Measurements from ENCODE around the gene KATNAL2. TPM values are rescaled to one million over a fixed set of nuclear protein-coding genes. Genes with fewer than 3 reads are reported as not detected.
"Not testable (repeated sequence)": the region's sequence is repeated elsewhere in the genome, so short reads cannot be mapped to it uniquely, and the experiment has no call there.

KATNAL2 gene
- total RNA-seq, 2 experiments from 2014 or later = 0.45 to 0.52 TPM

DNA sequence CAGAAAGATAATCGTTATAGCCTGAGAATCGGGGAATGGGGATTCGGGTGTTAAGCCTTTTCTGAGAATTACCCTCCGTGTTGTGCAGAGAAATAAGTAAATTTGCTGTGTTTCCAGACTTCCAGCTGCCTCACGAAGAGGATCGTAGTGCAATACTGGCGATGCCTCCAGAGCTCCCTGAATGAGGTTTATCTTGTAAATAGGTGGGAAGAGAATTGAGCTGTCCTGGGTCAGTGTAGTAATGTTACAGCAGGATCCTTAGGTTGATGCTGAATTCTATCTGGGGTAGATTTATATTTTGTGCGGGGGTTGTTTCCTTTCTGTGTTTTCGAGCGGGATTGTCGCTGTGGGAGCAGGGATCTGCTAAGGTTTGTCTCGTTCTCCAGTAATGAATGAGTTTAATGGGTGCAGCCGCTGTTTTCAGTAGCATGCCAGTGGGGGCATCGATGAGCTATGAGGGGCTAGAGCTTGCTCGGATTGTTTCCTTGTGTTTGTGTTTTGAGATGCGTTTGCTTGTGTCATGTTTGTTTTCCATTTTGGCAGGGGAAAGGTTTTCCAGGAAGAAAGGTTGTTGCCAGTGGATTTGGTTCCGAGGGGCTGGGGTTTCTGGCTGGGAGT lies 108.3 kb downstream of the KATNAL2 start:
- DNase-seq; H3K4me3 Mint-ChIP-seq; H3K27me3 Mint-ChIP-seq (ENCODE audit: low read depth); CTCF ChIA-PET; H3K9me3 Mint-ChIP-seq; H3K4me1 Mint-ChIP-seq (ENCODE audit: low read depth); intact Hi-C loops (cut with micrococcal nuclease); H3K27ac Mint-ChIP-seq; H3K36me3 Mint-ChIP-seq (ENCODE audit: low read depth): not testable (repeated sequence)

DNA sequence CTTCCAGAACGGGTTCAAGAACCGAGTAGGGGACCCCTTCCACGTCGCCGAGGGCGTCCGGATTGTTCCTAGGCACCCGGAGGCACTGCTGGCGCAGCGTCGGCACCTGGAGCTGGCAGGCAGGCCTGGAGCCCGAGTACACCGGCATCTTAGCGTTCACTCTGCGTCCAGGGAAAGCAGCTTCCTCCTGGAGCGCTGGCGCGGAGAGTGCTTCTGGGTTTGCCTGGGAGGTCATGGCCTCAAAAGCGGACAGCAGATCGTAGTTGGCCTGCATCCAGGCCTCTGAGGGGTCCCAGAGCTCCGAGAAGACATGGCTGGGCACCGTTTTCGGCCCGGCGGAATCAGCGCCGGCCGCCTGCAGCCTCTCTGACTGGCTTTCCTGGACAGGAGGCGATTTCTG lies 111.3 kb downstream of the KATNAL2 start:
- CTCF ChIA-PET; H3K4me3 Mint-ChIP-seq; H3K36me3 Mint-ChIP-seq (ENCODE audit: low read depth); H3K27me3 Mint-ChIP-seq (ENCODE audit: low read depth); H3K27ac Mint-ChIP-seq; DNase-seq; intact Hi-C loops (cut with micrococcal nuclease); H3K9me3 Mint-ChIP-seq; H3K4me1 Mint-ChIP-seq (ENCODE audit: low read depth): not testable (repeated sequence)

DNA sequence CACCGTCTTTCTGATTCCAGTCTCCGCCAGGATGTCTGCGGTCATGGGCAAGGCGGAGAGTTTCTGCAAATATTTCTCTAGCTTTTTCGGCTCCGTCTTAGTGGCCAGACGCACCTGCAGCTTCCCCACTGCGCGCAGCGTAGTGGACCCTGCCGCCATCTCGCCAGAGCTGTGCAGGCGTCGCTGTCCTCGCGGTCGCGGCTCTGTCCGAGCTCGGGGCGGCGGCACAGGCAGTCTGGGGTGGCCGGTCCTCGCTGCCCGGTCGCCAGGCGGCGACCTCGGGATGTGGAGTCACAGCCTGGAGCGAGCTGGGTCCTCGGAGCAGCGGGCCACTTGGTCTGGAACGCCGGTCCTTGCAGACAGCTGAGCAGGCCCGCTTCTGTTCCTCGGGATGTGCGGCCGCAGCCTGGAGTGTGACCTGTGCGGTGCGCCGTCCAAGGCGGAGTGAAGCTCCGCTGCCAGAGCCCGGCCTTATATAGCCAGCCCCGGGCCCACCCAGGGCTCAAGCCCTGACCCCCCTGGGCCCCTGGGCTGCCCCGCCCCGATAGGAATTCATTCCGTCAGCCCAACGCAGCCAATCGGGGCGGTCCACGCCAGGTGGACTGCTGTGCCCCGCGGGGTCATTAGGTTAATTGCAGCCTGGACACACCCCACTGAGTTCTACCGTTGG lies 112.4 kb downstream of the KATNAL2 start:
- intact Hi-C loops (cut with micrococcal nuclease) = not testable (repeated sequence)

DNA sequence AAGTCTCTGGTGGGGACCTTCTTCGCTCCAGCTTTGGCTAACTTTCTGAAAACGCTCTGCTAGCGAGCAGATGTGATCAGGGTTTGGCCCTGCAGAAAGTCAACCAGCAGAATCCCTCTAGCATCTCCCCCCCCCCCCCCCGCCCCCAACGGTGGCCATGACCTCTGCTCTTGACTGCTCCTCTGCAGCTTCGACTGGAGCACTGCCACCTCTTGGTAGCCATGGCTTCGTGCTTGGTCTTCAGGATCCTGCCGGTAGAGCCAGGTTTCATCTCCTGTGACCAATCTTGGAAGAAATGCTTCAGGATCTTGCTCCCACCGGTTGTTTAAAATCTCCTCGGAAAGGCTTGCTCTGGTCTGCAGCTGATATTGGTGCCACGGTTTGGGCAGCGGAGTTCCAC lies 113.5 kb downstream of the KATNAL2 start:
- intact Hi-C loops (cut with micrococcal nuclease); H3K27me3 Mint-ChIP-seq (ENCODE audit: low read depth); H3K4me3 Mint-ChIP-seq: not testable (repeated sequence)

More for the DNA sequence above, 112.4 kb downstream of the KATNAL2 start:
- H3K9me3 Mint-ChIP-seq; DNase-seq; H3K4me1 Mint-ChIP-seq (ENCODE audit: low read depth); H3K4me3 Mint-ChIP-seq; H3K27ac Mint-ChIP-seq; CTCF ChIA-PET; H3K36me3 Mint-ChIP-seq (ENCODE audit: low read depth); H3K27me3 Mint-ChIP-seq (ENCODE audit: low read depth): not testable (repeated sequence)

DNA sequence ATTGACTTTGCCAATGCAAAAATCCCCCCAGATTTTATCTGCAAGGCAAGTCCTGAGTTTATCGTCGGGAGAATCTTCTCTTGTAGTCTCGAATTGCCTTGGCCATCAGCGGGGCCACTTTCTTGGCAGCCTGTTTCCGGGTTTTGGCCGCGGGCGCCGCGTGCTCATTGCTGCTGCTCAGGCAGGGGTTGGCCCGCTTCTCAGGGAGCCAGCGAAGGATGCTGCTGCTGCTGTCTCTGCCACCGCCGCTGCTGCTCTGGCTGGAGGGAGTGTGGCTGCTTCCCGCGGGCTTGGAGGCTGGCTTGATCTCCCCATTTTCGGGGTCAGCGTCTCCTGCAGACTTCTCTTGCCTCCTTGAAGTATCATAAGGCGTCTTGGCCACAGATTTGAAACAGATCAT lies 115.5 kb downstream of the KATNAL2 start:
- intact Hi-C loops (cut with micrococcal nuclease) = no loop called here
- Mint-ChIP-seq H3K36me3 (ENCODE audit: low read depth) (no peaks in the 10 kb centered on the region), H3K4me3 (no peak overlapping the region), H3K27me3 (ENCODE audit: low read depth) (no peaks in the 10 kb centered on the region), H3K9me3 (peaks cover 6% of the 10 kb centered on the region), H3K27ac (no peak overlapping the region), H3K4me1 (ENCODE audit: low read depth) (no peaks in the 10 kb centered on the region)
- no peak for DNase-seq
- CTCF ChIA-PET = no interaction called here

More for the DNA sequence above, 113.5 kb downstream of the KATNAL2 start:
- CTCF ChIA-PET; H3K36me3 Mint-ChIP-seq (ENCODE audit: low read depth); H3K9me3 Mint-ChIP-seq; H3K27ac Mint-ChIP-seq; DNase-seq; H3K4me1 Mint-ChIP-seq (ENCODE audit: low read depth): not testable (repeated sequence)

DNA sequence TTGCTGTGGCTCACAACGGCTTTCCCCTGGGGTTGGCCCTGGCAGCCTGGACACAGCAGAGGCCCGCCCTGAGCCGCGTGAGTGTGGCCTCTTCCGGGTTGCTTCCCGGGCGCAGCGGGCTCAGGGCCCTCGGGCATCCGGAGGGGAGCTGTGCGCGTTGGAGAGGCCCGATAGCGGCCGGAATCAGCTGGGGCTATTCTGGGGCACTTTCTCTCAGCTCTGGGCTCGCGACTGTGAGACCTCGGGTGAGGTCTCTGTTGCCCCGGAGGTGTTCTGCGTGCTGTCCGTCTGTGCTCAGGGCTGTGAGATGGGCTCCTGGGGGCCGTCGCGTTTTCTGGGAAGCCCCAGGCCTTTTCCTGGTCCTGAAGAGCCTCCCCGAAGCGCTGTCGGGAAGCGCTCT lies 117.2 kb downstream of the KATNAL2 start:
- H3K4me1 Mint-ChIP-seq (ENCODE audit: low read depth); H3K9me3 Mint-ChIP-seq; H3K36me3 Mint-ChIP-seq (ENCODE audit: low read depth); H3K27me3 Mint-ChIP-seq (ENCODE audit: low read depth); H3K27ac Mint-ChIP-seq; intact Hi-C loops (cut with micrococcal nuclease); DNase-seq; H3K4me3 Mint-ChIP-seq: not testable (repeated sequence)
- CTCF ChIA-PET = interaction anchor here (0.6 kb wide), 1 partner anchor 370 kb away, joined by 4 read pairs; no protein-coding TSS in a partner anchor

DNA sequence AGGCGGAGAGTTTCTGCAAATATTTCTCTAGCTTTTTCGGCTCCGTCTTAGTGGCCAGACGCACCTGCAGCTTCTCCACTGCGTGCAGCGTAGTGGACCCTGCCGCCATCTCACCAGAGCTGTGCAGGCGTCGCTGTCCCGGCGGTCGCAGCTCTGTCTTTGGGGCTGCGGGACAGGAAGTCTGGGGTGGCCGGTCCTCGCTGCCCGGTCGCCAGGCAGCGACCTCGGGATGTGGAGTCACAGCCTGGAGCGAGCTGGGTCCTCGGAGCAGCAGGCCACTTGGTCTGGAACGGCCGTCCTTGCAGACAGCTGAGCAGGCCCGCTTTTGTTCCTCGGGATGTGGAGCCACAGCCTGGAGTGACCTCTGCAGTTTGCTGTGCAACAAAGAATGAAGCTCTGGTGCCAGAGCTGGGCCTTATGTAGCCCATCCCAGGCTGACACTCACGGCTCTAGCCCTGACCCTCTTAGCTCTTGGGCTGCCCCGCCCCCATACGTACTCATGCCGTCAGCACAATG lies 117.8 kb downstream of the KATNAL2 start, which contains the start of gene ELOA2:
Gene ELOA2 (minus strand): TSS at position 466 of the 516 bp plus-strand sequence. CDS start 357 bp downstream, at position 109.
- no peaks in the 10 kb centered on the region for H3K36me3 Mint-ChIP-seq (ENCODE audit: low read depth)
- H3K9me3 Mint-ChIP-seq = peaks cover 6% of the 10 kb centered on the region
- no peak within 1 kb of the TSS for H3K4me3 Mint-ChIP-seq
- no peaks in the 10 kb centered on the region for H3K4me1 Mint-ChIP-seq (ENCODE audit: low read depth)
- no peak within 1 kb of the TSS for H3K27ac Mint-ChIP-seq
- peaks cover 5% of the 10 kb centered on the region for H3K27me3 Mint-ChIP-seq (ENCODE audit: low read depth)
- intact Hi-C loops (cut with micrococcal nuclease) = no loop called here
- CTCF ChIA-PET = interaction anchor here (0.6 kb wide), 1 partner anchor 370 kb away, joined by 4 read pairs; no protein-coding TSS in a partner anchor
- DNase-seq = no peak

DNA sequence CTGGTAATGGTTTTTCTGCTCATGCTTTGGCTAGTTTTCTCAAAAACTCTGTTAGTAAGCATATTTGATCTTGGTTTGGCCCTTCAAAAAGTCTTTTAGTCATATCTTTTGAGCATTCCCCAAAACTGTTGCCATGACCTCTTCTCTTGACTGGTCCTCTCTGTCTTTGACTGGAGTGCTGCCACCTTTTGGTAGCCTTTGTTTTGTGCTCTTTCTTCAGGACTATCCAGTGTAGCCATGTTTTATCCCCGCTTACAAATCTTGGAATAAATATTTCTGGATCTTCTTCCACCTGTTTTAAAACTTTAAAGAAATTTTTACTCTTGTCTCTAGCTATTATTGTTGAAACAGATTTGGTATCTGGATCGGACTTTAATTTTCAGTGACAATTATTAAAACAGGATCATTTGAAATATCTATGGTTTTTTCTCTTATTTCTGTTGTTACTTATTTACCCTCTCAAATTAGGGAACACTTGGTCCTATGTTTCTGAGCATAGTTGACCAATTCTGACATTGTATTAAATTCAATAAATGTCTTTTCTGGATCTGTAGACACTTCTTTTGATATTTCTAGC lies 119.0 kb downstream of the KATNAL2 start:
- peak; percentile 31 for DNase-seq
- H3K9me3 Mint-ChIP-seq = peaks cover 2% of the 10 kb centered on the region
- CTCF ChIA-PET = no interaction called here
- H3K27ac Mint-ChIP-seq = no peak overlapping the region
- H3K27me3 Mint-ChIP-seq (ENCODE audit: low read depth) = peaks cover 5% of the 10 kb centered on the region
- H3K4me1 Mint-ChIP-seq (ENCODE audit: low read depth) = no peaks in the 10 kb centered on the region
- intact Hi-C loops (cut with micrococcal nuclease) = no loop called here
- H3K36me3 Mint-ChIP-seq (ENCODE audit: low read depth) = no peaks in the 10 kb centered on the region
- H3K4me3 Mint-ChIP-seq = no peak overlapping the region

DNA sequence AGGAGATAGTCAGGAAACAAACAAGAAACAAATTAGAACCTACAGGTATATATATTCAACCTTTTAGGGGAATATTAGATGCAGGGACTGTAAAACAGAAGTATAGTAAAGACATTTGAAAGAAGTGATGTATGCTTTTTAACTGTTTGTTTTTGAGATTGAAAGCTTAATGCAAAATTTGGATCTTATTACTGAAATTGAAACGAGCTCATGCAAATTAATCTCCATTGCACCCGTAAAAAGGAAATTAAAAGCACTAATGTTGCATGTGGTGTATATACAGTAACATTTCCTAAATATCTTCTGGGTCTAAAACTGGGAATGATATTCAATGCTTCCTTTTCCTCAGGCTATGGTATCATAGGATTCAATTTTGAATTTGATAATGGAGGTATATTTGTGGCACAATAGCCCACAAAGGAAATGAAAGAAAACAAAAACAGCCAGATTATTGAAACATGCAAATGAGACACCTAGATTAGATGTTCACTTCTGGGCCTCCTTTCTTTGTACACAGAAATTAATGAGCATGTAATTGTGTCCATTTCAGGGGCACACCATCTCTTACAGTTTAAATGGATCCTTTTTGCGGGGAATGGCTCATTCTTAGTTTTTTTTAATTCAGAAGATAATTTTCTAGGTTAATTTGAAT lies 119.7 kb downstream of the KATNAL2 start:
- H3K27ac Mint-ChIP-seq = no peak overlapping the region

DNA sequence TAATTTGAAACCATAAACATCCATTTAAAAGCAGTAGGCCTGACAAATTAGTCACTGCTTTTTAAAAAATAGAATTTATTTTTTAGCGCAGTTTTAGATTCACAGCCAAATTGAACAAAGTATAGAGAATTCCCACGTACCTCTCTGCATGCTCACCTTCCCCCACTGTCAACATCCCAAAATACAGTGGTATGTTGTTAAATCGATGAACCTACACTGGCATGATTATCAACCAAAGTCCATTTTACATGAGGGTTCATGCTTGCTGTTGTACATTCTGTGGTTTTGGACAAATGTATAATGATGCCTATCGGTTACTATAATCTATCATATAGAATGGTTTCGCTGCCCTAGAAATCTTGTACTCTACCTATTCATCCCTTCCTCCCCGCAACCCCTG lies 123.6 kb downstream of the KATNAL2 start:
- CTCF ChIA-PET = interaction anchor here (3.3 kb wide), 1 partner anchor 9 kb away, joined by 12 read pairs; no protein-coding TSS in a partner anchor
- Mint-ChIP-seq H3K4me1 (ENCODE audit: low read depth) (no peaks in the 10 kb centered on the region), H3K4me3 (no peak overlapping the region), H3K9me3 (no peaks in the 10 kb centered on the region), H3K27ac (no peak overlapping the region), H3K27me3 (ENCODE audit: low read depth) (peaks cover 5% of the 10 kb centered on the region), H3K36me3 (ENCODE audit: low read depth) (no peaks in the 10 kb centered on the region)
- intact Hi-C loops (cut with micrococcal nuclease) = no loop called here
- no peak for DNase-seq

More for the DNA sequence above, 119.7 kb downstream of the KATNAL2 start:
- no peak for DNase-seq
- intact Hi-C loops (cut with micrococcal nuclease) = no loop called here
- Mint-ChIP-seq H3K9me3 (no peaks in the 10 kb centered on the region), H3K27me3 (ENCODE audit: low read depth) (peaks cover 5% of the 10 kb centered on the region), H3K4me3 (no peak overlapping the region), H3K36me3 (ENCODE audit: low read depth) (no peaks in the 10 kb centered on the region), H3K4me1 (ENCODE audit: low read depth) (no peaks in the 10 kb centered on the region)
- CTCF ChIA-PET = no interaction called here

DNA sequence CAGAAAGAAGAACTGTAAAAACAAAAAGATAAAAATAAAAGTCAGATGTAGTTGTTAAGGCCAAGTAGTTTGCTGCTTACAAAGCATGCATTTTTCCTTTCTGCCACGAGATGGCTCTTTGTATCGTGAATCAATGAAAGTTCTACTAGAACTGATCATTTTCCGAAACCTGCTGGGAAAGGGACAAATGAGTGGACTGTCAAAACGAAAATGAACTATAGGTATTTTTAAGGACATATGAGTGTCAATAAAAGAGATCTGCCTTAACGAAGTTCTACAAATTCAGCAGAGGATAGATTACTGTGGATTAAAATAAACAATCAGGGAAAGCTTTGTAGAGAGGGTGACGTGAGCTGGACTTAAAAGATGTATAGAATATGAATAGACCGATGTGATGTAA lies 133.1 kb downstream of the KATNAL2 start:
- intact Hi-C loops (cut with micrococcal nuclease) = loop anchor here (1.0 to 5.0 kb wide), 2 partner anchors 52 to 155 kb away; no protein-coding TSS in a partner anchor
- H3K27ac Mint-ChIP-seq = no peak overlapping the region
- peaks cover 3% of the 10 kb centered on the region for H3K27me3 Mint-ChIP-seq (ENCODE audit: low read depth)
- CTCF ChIA-PET = interaction anchor here (0.5 to 2.2 kb wide), 10 partner anchors 11 to 698 kb away, joined by 3 to 16 read pairs (median 4); no protein-coding TSS in a partner anchor
- H3K4me3 Mint-ChIP-seq = no peak overlapping the region
- peak; percentile 31 for DNase-seq
- H3K36me3 Mint-ChIP-seq (ENCODE audit: low read depth) = no peaks in the 10 kb centered on the region
- peaks cover 3% of the 10 kb centered on the region for H3K4me1 Mint-ChIP-seq (ENCODE audit: low read depth)
- H3K9me3 Mint-ChIP-seq = no peaks in the 10 kb centered on the region

DNA sequence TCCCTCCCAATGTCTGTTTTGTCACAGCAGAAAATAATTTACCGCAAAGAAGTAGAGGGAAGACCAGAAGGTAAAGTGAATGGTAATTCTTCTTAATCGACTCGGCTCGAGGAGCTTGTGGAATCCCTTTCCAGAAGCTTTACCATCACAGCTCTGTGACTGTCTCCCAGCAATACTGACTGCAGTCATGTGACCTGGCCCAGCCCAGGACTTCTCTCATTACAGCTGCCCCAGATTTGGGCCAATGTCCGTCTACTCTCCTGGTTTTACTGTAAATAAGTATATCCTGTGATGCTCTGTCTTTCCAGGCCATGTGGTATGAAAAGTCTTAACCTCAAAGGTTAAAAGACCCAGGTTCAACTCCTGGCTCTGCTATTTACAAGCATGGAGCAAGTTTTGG lies 137.0 kb downstream of the KATNAL2 start:
- Mint-ChIP-seq H3K4me1 (ENCODE audit: low read depth) (peaks cover 3% of the 10 kb centered on the region), H3K9me3 (no peaks in the 10 kb centered on the region), H3K27ac (no peak overlapping the region), H3K27me3 (ENCODE audit: low read depth) (peaks cover 3% of the 10 kb centered on the region), H3K36me3 (ENCODE audit: low read depth) (no peaks in the 10 kb centered on the region), H3K4me3 (no peak overlapping the region)
- intact Hi-C loops (cut with micrococcal nuclease) = loop anchor here (5.0 kb wide), 1 partner anchor 48 kb away; no protein-coding TSS in a partner anchor
- CTCF ChIA-PET = interaction anchor here (1.0 to 1.5 kb wide), 2 partner anchors 14 to 150 kb away, joined by 3 to 4 read pairs; no protein-coding TSS in a partner anchor
- DNase-seq = no peak

Data from activated naive CD4-positive, alpha-beta T cell treated with anti-CD3 and anti-CD28 coated beads for 36 hours (primary cell).